Esophagus squamous epithelium (tissue), 5 donors: ENCODE data around the gene REC8. TPM values are rescaled to one million over a fixed set of nuclear protein-coding genes. Genes with fewer than 3 reads are reported as not detected.

Source experiments
- DNase-seq: peaks from one replicate; lab custom pipeline; 2025; lab: John Stamatoyannopoulos, UW
- H3K27ac ChIP-seq, 4 donors: fragments of 200-600 bp; sonication (generic); one replicate each; pipeline ENCODE4 v1.5.1; 2016 to 2019; ENCODE audit warnings: mild to moderate bottlenecking in 1 of 4
- H3K27me3 ChIP-seq, 4 donors: fragments of 200-600 bp; sonication (generic); 1 replicate in 3 of 4; 2 replicates in 1 of 4; pipeline versions ENCODE4 v1.5.1 to v1.6.0; 2017 to 2021; ENCODE audit warnings: antibody characterized with exemption in 1 of 4
- H3K36me3 ChIP-seq, 3 donors: fragments of 200-600 bp; sonication (generic); one replicate each; pipeline ENCODE4 v1.5.1; 2016 to 2019
- H3K4me1 ChIP-seq, 3 donors: fragments of 200-600 bp; sonication (generic); one replicate each; pipeline ENCODE4 v1.5.1; 2017 to 2019
- H3K4me3 ChIP-seq, 4 donors: fragments of 200-600 bp; sonication (generic); 1 replicate in 3 of 4; 2 replicates in 1 of 4; pipeline ENCODE4 v1.5.1; 2016 to 2019; ENCODE audit warnings: mild to moderate bottlenecking in 2 of 4, moderate library complexity in 1 of 4
- H3K9me3 ChIP-seq, 3 donors: fragments of 200-600 bp; sonication (generic); one replicate each; pipeline ENCODE4 v1.5.1; 2016 to 2019
- POLR2A ChIP-seq, 4 donors: fragments of 450-650 bp; IDR thresholded peaks; one replicate each; pipeline ENCODE4 v1.6.1; 2017; ENCODE audit warnings: antibody characterized with exemption in 4 of 4, mild to moderate bottlenecking in 4 of 4, moderate library complexity in 3 of 4
- WGBS, 2 donors: methylation state at CpG; one replicate each; pipeline ENCODE4 v1.1.5; 2018; 5-methylcytosine and 5-hydroxymethylcytosine counted together
- intact Hi-C: fragments of 100-400 bp; cut with DNase I; formaldehyde crosslinking; loops from one replicate; pipeline ENCODE4 v1.15.0; 2022
- total RNA-seq, 4 donors: library from RNA; depleted of rRNA; stranded (reverse); fragments of >200 nt; gene quantifications; one replicate each; pipeline ENCODE4 v1.1.0, GENCODE V29; 2016
- TF ChIP-seq, protein P1 (sequence below), 6 experiments: fragments of 450-650 bp in 4 of 6; fragments of 200-600 bp in 2 of 6; sonication (generic) in 2 of 6; IDR thresholded peaks; one replicate each; pipeline ENCODE4 v1.5.1; 2016 to 2019; ENCODE audit warnings: antibody characterized with exemption in 6 of 6, mild to moderate bottlenecking in 4 of 6, moderate library complexity in 4 of 6
- donor health status: DM: yes; HTN: yes; CAD: no.

REC8 gene
- total RNA-seq, 4 donors from 2014 or later, result 0.47 to 7.4 (median 3.0) TPM

DNA sequence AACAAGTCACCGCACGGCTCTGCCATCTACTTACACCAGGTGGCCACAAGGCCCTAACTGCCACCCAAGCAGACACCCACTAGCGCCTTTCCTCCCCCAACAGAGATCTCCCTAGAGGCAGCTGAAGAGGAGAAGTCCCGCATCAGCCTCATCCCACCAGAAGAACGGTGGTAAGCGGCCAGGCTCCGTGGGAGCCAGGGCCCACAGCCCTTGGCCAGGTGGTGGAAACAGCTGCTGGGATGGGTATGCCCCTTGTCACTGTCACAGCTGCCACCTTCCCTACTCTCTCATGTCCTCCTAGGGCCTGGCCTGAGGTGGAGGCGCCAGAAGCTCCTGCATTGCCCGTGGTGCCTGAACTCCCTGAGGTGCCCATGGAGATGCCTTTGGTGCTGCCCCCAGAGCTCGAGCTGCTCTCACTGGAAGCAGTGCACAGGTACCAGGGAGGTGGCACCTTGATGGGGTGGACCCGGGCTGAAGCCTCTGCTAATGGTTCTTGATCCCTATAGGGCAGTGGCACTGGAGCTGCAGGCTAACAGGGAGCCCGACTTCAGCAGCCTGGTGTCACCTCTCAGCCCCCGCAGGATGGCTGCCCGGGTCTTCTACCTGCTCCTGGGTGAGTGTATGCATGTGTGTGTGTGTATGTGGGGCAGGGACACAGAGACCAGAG lies 7.5 kb downstream of the REC8 start:
- peaks cover 0 to 12% (median 9%) of the 10 kb centered on the region in 3 donors for H3K4me1 ChIP-seq
- peak overlapping the region in 3 of 4 donors; percentile 64 to 83 (median 74) for H3K27ac ChIP-seq
- no peaks in the 10 kb centered on the region for H3K9me3 ChIP-seq
- no peak overlapping the region for H3K4me3 ChIP-seq
- no peak for DNase-seq
- peaks cover 34 to 86% (median 54%) of the 10 kb centered on the region in 3 donors for H3K36me3 ChIP-seq
- TF ChIP-seq POLR2A (IDR thresholded peaks at IDR 0.05), result no peak
- TF ChIP-seq, protein P1, sequence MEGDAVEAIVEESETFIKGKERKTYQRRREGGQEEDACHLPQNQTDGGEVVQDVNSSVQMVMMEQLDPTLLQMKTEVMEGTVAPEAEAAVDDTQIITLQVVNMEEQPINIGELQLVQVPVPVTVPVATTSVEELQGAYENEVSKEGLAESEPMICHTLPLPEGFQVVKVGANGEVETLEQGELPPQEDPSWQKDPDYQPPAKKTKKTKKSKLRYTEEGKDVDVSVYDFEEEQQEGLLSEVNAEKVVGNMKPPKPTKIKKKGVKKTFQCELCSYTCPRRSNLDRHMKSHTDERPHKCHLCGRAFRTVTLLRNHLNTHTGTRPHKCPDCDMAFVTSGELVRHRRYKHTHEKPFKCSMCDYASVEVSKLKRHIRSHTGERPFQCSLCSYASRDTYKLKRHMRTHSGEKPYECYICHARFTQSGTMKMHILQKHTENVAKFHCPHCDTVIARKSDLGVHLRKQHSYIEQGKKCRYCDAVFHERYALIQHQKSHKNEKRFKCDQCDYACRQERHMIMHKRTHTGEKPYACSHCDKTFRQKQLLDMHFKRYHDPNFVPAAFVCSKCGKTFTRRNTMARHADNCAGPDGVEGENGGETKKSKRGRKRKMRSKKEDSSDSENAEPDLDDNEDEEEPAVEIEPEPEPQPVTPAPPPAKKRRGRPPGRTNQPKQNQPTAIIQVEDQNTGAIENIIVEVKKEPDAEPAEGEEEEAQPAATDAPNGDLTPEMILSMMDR (IDR thresholded peaks at IDR 0.05), result no peak
- intact Hi-C loops, result no loop called here
- 89 to 100% methylated on average over 2 to 9 of the region's 14 CpGs for WGBS, 2 donors
- no peaks in the 10 kb centered on the region for H3K27me3 ChIP-seq

- Histone ChIP-seq H3K4me3 (no peak overlapping the region), H3K27me3 (no peaks in the 10 kb centered on the region), H3K9me3 (no peaks in the 10 kb centered on the region), H3K36me3 (peaks cover 38 to 94% (median 56%) of the 10 kb centered on the region in 3 donors), H3K4me1 (peaks cover 0 to 12% (median 9%) of the 10 kb centered on the region in 3 donors), H3K27ac (peak overlapping the region; percentile 21 to 83 (median 69))
- no peak for TF ChIP-seq POLR2A (IDR thresholded peaks at IDR 0.05)
- TF ChIP-seq, protein P1 (IDR thresholded peaks at IDR 0.05), result no peak
- WGBS, 2 donors, result 67 to 72% methylated on average over 12 to 17 of the region's 18 CpGs
- DNase-seq, result no peak
- intact Hi-C loops, result no loop called here
These were observed 8.3 kb downstream of the REC8 start for GRCh38 chr14:24179961-24180796.

DNA sequence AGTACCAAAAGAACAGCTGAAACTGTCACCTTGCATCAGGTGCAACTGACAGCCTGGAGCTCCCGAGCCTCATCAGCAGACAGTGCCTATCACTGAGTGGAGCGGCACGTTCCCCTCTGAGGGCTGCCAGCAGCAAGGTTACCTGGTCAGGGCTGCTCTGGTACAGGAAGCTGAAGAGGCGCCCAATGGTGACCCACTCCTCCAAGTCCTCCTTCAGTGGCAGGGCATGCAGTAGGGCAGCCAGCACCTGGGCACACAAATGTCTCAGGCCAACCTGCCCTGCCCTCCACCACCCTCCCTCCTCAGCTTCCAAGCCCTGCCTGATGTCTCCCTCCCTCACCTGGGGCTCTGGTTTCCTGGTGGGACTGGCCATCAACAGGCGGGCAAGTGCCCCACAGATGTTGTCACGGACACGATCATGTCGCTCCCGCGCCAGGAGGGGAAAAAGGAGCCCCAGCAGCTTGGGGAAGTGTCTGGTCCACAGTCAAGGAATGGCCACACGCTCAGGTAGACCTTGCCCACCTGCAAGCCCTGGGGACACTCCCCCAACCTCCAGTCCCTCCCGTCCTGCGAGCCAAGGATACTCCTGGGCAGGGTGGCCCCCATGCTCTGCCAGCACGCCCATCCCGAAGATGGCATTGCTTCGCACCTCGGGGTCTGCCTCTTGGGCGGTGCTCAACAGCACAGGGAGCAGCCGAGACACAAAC lies 9.6 kb downstream of the REC8 start:
- no peaks in the 10 kb centered on the region for H3K9me3 ChIP-seq
- intact Hi-C loops, result no loop called here
- TF ChIP-seq, protein P1 (IDR thresholded peaks at IDR 0.05), result no peak
- no peak for TF ChIP-seq POLR2A (IDR thresholded peaks at IDR 0.05)
- DNase-seq, result no peak
- H3K27ac ChIP-seq, result no peak overlapping the region
- H3K27me3 ChIP-seq, result no peaks in the 10 kb centered on the region
- peaks cover 0 to 12% (median 9%) of the 10 kb centered on the region in 3 donors for H3K4me1 ChIP-seq
- WGBS, 2 donors, result 60 to 78% methylated on average over 1 to 7 of the region's 19 CpGs
- H3K4me3 ChIP-seq, result no peak overlapping the region
- H3K36me3 ChIP-seq, result peaks cover 48 to 100% (median 56%) of the 10 kb centered on the region in 3 donors

DNA sequence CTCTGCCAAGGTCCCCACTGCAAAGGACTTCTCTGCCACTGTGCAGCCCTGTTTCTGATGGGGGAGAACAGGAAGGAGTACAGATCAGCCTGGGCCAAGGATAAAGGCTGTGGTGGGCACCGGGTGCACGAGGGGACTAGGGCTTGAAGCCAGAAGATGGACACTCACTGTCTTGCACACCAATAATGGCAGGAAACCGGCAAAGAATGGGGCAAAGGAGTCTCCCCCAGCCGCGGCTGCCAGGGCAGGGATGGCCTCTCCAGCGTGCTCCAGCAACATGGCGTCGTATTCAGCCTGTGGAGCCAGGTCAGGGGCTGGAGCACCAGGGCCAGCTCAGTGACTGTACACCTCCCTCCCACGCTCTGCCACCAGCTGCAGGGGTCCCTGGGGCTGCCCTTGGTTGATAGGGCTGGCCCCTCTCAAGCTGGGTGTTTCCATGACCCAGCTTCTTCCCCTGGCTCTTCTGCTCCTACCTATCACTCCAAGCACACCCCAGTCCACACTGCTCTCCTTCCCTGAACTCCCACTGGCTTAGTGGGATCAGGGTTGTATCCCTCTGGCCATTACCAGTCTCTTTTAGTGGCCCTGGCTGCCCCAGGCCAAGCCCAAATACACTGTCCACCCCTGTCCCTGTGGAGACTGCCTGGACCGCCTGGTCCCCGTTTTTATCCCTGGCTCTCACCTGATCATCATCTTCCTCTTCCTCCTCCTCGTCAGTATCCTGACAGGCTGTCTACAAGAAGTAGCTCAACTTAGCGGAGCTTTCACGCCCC lies 10.4 kb downstream of the REC8 start:
- H3K9me3 ChIP-seq, result no peaks in the 10 kb centered on the region
- H3K36me3 ChIP-seq, result peaks cover 48 to 100% (median 51%) of the 10 kb centered on the region in 3 donors
- H3K27me3 ChIP-seq, result no peaks in the 10 kb centered on the region
- peaks cover 0 to 16% (median 12%) of the 10 kb centered on the region in 3 donors for H3K4me1 ChIP-seq
- no peak for DNase-seq
- 81 to 83% methylated on average over 9 to 11 of the region's 14 CpGs for WGBS, 2 donors
- intact Hi-C loops, result no loop called here
- no peak overlapping the region for H3K4me3 ChIP-seq
- no peak overlapping the region for H3K27ac ChIP-seq
- TF ChIP-seq POLR2A (IDR thresholded peaks at IDR 0.05), result no peak
- TF ChIP-seq, protein P1 (IDR thresholded peaks at IDR 0.05), result no peak
